Hematopoietic multipotent progenitor cell (in vitro differentiated cells): ENCODE data around the gene C19orf47. TPM values are rescaled to one million over a fixed set of nuclear protein-coding genes. Genes with fewer than 3 reads are reported as not detected.
A peak's percentile ranks its signal among the peaks of the same experiment; 100 is the strongest.

Experiments
- small RNA-seq: library from RNA; depleted of rRNA; stranded (forward); fragments of <200 nt; gene quantifications from one replicate; pipeline ENCODE3, GENCODE V24; 2012
- total RNA-seq: library from RNA; depleted of rRNA; stranded (reverse); fragments of >200 nt; gene quantifications from one replicate; pipeline ENCODE4 v1.2.3, GENCODE V29; 2012

C19orf47 gene
- total RNA-seq, 1 donor = 12.1 TPM

Small RNAs within 50 kb of the gene (small RNA-seq; reads per million reads assigned to genes)
- gene MIR641 = 38.6 reads per million, percentile 96 among the genes with 10 or more reads in this experiment
- not detected for gene MIR6796
- not detected for gene RF00019
- gene RNU6-945P = not detected

Other genes with a start within 250 kb of the C19orf47 start
- 8.3 TPM for gene MAP3K10, start 157.0 kb downstream of the C19orf47 start, total RNA-seq
- under 0.01 TPM for gene TTC9B, start 130.0 kb downstream of the C19orf47 start, total RNA-seq
- gene CCNP, start 121.7 kb downstream of the C19orf47 start, total RNA-seq = 0.27 TPM
- gene AKT2, start 63.1 kb downstream of the C19orf47 start, total RNA-seq = 112 TPM
- 229 TPM for gene PLD3, start 298 bp upstream of the C19orf47 start, total RNA-seq
- 0.27 TPM for gene HIPK4, start 41.8 kb upstream of the C19orf47 start, total RNA-seq
- 2.2 TPM for gene PRX, start 65.0 kb upstream of the C19orf47 start, total RNA-seq
- gene SERTAD1, start 77.6 kb upstream of the C19orf47 start, total RNA-seq = 19.1 TPM
- gene SERTAD3, start 95.9 kb upstream of the C19orf47 start, total RNA-seq = 19.1 TPM
- 150 TPM for gene BLVRB, start 117.3 kb upstream of the C19orf47 start, total RNA-seq
- 0.27 TPM for gene SPTBN4, start 118.6 kb upstream of the C19orf47 start, total RNA-seq
- 91.3 TPM for gene SHKBP1, start 228.5 kb upstream of the C19orf47 start, total RNA-seq